Prostate gland (tissue), 2 donors: ENCODE results near the gene MDFIC. TPM values are rescaled to one million over a fixed set of nuclear protein-coding genes. Genes with fewer than 3 reads are reported as not detected.

Source experiments
- DNase-seq: peaks from one replicate; pipeline ENCODE4 v3.0.0-alpha.2; 2019; ENCODE audit warnings: low spot score
- H3K27ac ChIP-seq, 2 donors: fragments of 200-600 bp; sonication (generic); 2 replicates each; pipeline ENCODE4 v1.5.1; 2017 to 2019
- H3K27me3 ChIP-seq: fragments of 200-600 bp; sonication (generic); replicated peaks from 2 replicates; pipeline ENCODE4 v1.5.1; 2019; ENCODE audit not compliant: insufficient read depth
- H3K36me3 ChIP-seq, 2 donors: fragments of 200-600 bp; sonication (generic); 1 replicate in 1 of 2; 2 replicates in 1 of 2; pipeline versions ENCODE4 v1.5.1 to v1.8.1; 2017 to 2019
- H3K4me1 ChIP-seq: fragments of 200-600 bp; sonication (generic); replicated peaks from 2 replicates; pipeline ENCODE4 v1.5.1; 2019
- H3K4me3 ChIP-seq, 2 donors: fragments of 200-600 bp; sonication (generic); 2 replicates each; pipeline ENCODE4 v1.5.1; 2017 to 2019
- H3K9me3 ChIP-seq: fragments of 200-600 bp; sonication (generic); 2 replicates; pipeline ENCODE4 v1.5.1; 2017
- CTCF ChIP-seq, 4 experiments: fragments of 200-600 bp in 2 of 4; fragments of 450-650 bp in 2 of 4; sonication (generic) in 2 of 4; IDR thresholded peaks; 1 replicate in 3 of 4; 2 replicates in 1 of 4; pipeline ENCODE4 v1.5.1; 2016 to 2019; ENCODE audit warnings: antibody characterized with exemption in 4 of 4, mild to moderate bottlenecking in 2 of 4, moderate library complexity in 2 of 4
- POLR2A ChIP-seq: fragments of 450-650 bp; IDR thresholded peaks from one replicate; pipeline ENCODE4 v1.6.1; 2016; ENCODE audit warnings: antibody characterized with exemption, mild to moderate bottlenecking
- POLR2AphosphoS5 ChIP-seq: sonication (generic); formaldehyde crosslinking; IDR thresholded peaks from one replicate; pipeline ENCODE4 v1.6.1; 2017; ENCODE audit warnings: antibody characterized with exemption
- WGBS: methylation state at CpG from one replicate; pipeline ENCODE4 v1.1.5; 2018; 5-methylcytosine and 5-hydroxymethylcytosine counted together
- intact Hi-C: fragments of 100-400 bp; cut with DNase I; formaldehyde crosslinking; loops from one replicate; pipeline ENCODE4 v1.14.2; 2022
- total RNA-seq, 2 donors: library from RNA; depleted of rRNA; stranded (reverse); fragments of >200 nt; gene quantifications; one replicate each; pipeline ENCODE4 v1.1.0, GENCODE V29; 2016

The MDFIC gene
- total RNA-seq, 2 donors from 2014 or later: 17.2 to 24.8 TPM

DNA sequence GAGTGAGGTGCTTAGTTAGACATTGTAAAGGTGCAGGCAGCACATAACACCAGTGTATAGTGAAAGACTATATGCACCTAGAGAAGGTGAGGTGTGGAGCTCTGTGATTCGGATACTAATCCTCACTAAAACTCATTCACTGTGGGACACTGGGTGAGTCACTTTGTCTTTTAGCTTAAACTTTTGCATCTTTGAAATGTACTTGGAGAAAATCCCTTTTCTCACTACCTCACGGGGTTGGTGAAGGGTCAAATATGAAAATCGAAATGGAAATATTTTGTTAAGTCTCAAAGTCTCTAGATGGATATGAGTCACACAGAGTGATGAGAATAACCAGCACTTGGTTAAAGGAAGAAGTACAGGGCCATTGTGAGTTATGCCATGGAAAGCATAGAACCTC lies 38.0 kb downstream of the MDFIC start:
- WGBS: 97% methylated on average over 3 of the region's 3 CpGs
- Histone ChIP-seq H3K9me3 (no peaks in the 10 kb centered on the region), H3K27me3 (no peaks in the 10 kb centered on the region), H3K4me1 (no peaks in the 10 kb centered on the region), H3K4me3 (no peak overlapping the region), H3K27ac (no peak overlapping the region), H3K36me3 (no peaks in the 10 kb centered on the region)
- TF ChIP-seq POLR2AphosphoS5: no peak
- intact Hi-C loops: no loop called here
- DNase-seq: no peak

DNA sequence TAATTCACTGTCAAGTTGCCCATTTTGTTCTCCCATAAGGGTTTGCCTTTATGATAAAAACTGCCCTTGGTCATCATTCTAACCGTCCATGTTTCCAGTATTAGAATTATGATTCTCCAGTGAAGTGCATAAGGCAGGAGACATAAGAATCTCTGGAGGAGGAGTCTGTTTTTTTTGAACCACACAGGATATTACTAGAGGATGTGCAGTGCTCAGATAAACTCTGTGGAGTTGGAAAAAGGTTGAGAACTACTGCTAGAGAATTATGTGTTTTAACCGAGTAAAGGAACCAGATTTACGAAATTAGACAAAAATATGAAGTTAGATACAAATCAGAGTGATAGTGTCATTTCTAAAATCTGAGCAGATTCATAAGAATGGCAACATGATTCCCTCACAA lies 40.5 kb downstream of the MDFIC start:
- H3K9me3 ChIP-seq: no peaks in the 10 kb centered on the region
- no peaks in the 10 kb centered on the region for H3K27me3 ChIP-seq
- H3K27ac ChIP-seq: no peak overlapping the region
- H3K4me1 ChIP-seq: no peaks in the 10 kb centered on the region
- TF ChIP-seq POLR2AphosphoS5 (no peak), POLR2A (no peak), CTCF (IDR thresholded peaks at IDR 0.05) (no peak)
- H3K36me3 ChIP-seq: no peaks in the 10 kb centered on the region
- no peak overlapping the region for H3K4me3 ChIP-seq
- intact Hi-C loops: no loop called here
- no peak for DNase-seq
- WGBS: 89% methylated on average over 3 of the region's 3 CpGs

DNA sequence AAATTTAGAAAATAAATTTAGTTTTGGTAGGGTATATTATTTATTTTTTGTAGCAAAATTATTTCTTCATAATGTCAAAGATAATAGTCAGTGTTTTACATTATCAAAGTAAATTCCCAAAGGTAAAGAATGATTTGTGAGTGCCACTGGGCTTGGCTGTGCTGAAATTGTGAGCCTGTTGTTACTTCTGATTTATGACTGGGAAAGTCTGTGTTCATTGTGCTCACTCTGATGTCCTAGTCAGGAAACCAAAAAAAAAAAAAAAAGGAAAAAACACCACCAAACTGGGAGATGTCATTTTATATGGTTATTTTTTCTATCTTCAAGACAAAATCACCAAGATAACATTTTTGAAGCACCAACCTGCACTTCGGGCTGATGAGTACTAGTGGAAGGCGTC lies 44.3 kb downstream of the MDFIC start:
- H3K9me3 ChIP-seq: no peaks in the 10 kb centered on the region
- no peak for DNase-seq
- no peak overlapping the region for H3K27ac ChIP-seq
- H3K27me3 ChIP-seq: no peaks in the 10 kb centered on the region
- H3K4me1 ChIP-seq: no peaks in the 10 kb centered on the region
- no peaks in the 10 kb centered on the region for H3K36me3 ChIP-seq
- no peak overlapping the region for H3K4me3 ChIP-seq
- intact Hi-C loops: no loop called here
- WGBS: 64% methylated on average over 2 of the region's 2 CpGs
- TF ChIP-seq POLR2AphosphoS5 (no peak), POLR2A (no peak), CTCF (IDR thresholded peaks at IDR 0.05) (no peak)

DNA sequence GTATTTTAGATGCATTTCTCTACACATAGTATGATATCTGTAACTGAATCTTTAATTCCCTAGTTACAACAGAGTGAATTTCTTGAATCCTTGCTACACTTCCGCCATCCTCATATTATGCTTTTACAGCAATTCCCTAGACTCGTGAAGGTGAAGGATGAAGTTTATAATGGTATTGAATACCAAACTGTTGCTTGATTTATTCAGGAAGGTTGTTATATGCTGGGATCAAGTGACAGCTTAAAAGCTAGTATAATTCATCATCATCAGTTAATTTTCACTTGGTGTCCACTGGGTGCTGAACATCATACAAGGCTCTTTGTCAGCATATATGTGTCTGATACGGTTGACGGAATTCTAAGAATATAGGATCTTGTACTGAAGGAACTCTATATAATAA lies 47.2 kb downstream of the MDFIC start:
- Histone ChIP-seq H3K27me3 (no peaks in the 10 kb centered on the region), H3K36me3 (no peaks in the 10 kb centered on the region), H3K27ac (no peak overlapping the region), H3K9me3 (no peaks in the 10 kb centered on the region), H3K4me1 (no peaks in the 10 kb centered on the region), H3K4me3 (no peak overlapping the region)
- intact Hi-C loops: no loop called here
- 92% methylated on average over 4 of the region's 4 CpGs for WGBS
- DNase-seq: no peak
- no peak for TF ChIP-seq POLR2A

GRCh38 chr7:114970308-114970707 lies 48.4 kb downstream of the MDFIC start:
- no peak overlapping the region for H3K4me3 ChIP-seq
- H3K27me3 ChIP-seq: no peaks in the 10 kb centered on the region
- intact Hi-C loops: no loop called here

DNA sequence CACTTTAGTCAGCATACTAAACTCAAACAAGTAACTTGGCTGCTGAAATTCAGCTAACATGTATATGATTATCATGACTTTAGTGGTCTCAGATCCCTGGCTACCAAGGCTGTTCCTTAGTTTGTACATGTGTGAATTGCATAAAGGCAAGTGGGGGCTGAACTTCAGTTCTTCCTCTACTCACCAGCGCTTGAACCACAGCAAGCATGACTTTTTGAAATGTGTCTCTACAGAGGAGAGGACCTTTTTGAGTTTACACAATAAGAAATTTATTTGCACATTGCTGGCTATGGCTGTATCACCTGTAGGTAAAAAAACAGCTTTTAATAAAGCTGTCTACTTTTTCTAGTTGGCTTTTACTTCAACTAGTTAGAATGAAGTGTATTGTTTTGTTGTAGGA lies 48.8 kb downstream of the MDFIC start:
- no peaks in the 10 kb centered on the region for H3K27me3 ChIP-seq
- H3K4me3 ChIP-seq: no peak overlapping the region
- H3K27ac ChIP-seq: no peak overlapping the region
- intact Hi-C loops: no loop called here
- no peaks in the 10 kb centered on the region for H3K9me3 ChIP-seq
- H3K36me3 ChIP-seq: no peaks in the 10 kb centered on the region
- no peaks in the 10 kb centered on the region for H3K4me1 ChIP-seq
- DNase-seq: no peak
- no peak for TF ChIP-seq POLR2AphosphoS5
- no peak for TF ChIP-seq POLR2A
- TF ChIP-seq CTCF (IDR thresholded peaks at IDR 0.05): no peak
- WGBS: 86% methylated on average over 1 of the region's 1 CpG

More at GRCh38 chr7:114970308-114970707, 48.4 kb downstream of the MDFIC start:
- Histone ChIP-seq H3K9me3 (no peaks in the 10 kb centered on the region), H3K27ac (no peak overlapping the region), H3K36me3 (no peaks in the 10 kb centered on the region), H3K4me1 (no peaks in the 10 kb centered on the region)
- 93% methylated on average over 3 of the region's 3 CpGs for WGBS
- TF ChIP-seq CTCF (IDR thresholded peaks at IDR 0.05) (no peak), POLR2AphosphoS5 (no peak)
- no peak for DNase-seq
